ENCODE data around the gene KCNH5.

DNA sequence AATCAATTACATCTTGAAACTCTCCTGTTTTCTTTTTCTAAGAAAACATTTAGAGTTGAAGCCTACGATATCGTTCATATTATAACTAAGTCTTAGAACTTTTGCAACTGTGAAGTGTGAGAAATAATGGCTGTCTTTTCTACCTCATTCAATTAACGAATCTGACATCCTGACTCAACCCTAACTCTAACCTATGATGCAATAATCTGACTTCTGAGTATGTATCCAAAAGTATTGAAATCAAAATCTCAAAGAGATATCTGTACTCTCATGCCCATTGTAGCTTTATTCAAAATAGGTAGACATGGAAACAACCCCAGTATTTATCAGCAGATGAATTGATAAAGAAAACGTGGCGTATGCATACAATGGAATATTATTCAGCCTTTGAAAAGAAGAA is 252.7 kb downstream of the KCNH5 start:
- TF ChIP-seq, protein P1, sequence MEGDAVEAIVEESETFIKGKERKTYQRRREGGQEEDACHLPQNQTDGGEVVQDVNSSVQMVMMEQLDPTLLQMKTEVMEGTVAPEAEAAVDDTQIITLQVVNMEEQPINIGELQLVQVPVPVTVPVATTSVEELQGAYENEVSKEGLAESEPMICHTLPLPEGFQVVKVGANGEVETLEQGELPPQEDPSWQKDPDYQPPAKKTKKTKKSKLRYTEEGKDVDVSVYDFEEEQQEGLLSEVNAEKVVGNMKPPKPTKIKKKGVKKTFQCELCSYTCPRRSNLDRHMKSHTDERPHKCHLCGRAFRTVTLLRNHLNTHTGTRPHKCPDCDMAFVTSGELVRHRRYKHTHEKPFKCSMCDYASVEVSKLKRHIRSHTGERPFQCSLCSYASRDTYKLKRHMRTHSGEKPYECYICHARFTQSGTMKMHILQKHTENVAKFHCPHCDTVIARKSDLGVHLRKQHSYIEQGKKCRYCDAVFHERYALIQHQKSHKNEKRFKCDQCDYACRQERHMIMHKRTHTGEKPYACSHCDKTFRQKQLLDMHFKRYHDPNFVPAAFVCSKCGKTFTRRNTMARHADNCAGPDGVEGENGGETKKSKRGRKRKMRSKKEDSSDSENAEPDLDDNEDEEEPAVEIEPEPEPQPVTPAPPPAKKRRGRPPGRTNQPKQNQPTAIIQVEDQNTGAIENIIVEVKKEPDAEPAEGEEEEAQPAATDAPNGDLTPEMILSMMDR (optimal IDR thresholded peaks at IDR 0.05 in 1 of 3, IDR thresholded peaks at IDR 0.05 in 1 of 3, conservative IDR thresholded peaks at IDR 0.05 in 1 of 3; ENCODE audit: extremely low read depth in 1 of 3, insufficient read depth in 2 of 3, low read length in 3 of 3): no peak
- TF ChIP-seq EZH2 (IDR thresholded peaks at IDR 0.05; ENCODE audit: low read length): no peak

Measured in keratinocyte (primary cell).